Tibial nerve (tissue), 4 donors: Measurements from ENCODE around the gene TTLL8. TPM values are rescaled to one million over a fixed set of nuclear protein-coding genes. Genes with fewer than 3 reads are reported as not detected.
A peak's percentile ranks its signal among the peaks of the same experiment; 100 is the strongest.

Experiments
- DNase-seq, 2 donors: peaks; one replicate each; pipeline ENCODE4 v3.0.0-alpha.2; 2019; ENCODE audit warnings: low spot score in 2 of 2
- H3K27ac ChIP-seq, 4 donors: fragments of 200-600 bp; sonication (generic) in 3 of 4; one replicate each; pipeline ENCODE4 v1.5.1; 2017 to 2019; ENCODE audit warnings: mild to moderate bottlenecking in 1 of 4
- H3K27me3 ChIP-seq, 2 donors: fragments of 200-600 bp; sonication (generic) in 1 of 2; one replicate each; pipeline versions ENCODE4 v1.5.1 to v1.6.0; 2017 to 2019
- H3K36me3 ChIP-seq, 3 donors: fragments of 200-600 bp; sonication (generic); one replicate each; pipeline ENCODE4 v1.5.1; 2018 to 2019
- H3K4me1 ChIP-seq, 4 donors: fragments of 200-600 bp; sonication (generic) in 3 of 4; one replicate each; pipeline ENCODE4 v1.5.1; 2017 to 2019
- H3K4me3 ChIP-seq, 4 donors: fragments of 200-600 bp; sonication (generic) in 3 of 4; one replicate each; pipeline ENCODE4 v1.5.1; 2017 to 2019; ENCODE audit warnings: mild to moderate bottlenecking in 1 of 4, moderate library complexity in 1 of 4
- H3K9me3 ChIP-seq, 4 donors: fragments of 200-600 bp; sonication (generic) in 3 of 4; one replicate each; pipeline ENCODE4 v1.5.1; 2017 to 2019
- CTCF ChIP-seq, 5 experiments: fragments of 200-600 bp in 3 of 5; fragments of 450-650 bp in 2 of 5; sonication (generic) in 3 of 5; IDR thresholded peaks; one replicate each; pipeline ENCODE4 v1.5.1; 2016 to 2019; ENCODE audit warnings: antibody characterized with exemption in 5 of 5, mild to moderate bottlenecking in 3 of 5, moderate library complexity in 2 of 5
- EP300 ChIP-seq, 2 donors: sonication (generic); formaldehyde crosslinking; IDR thresholded peaks; one replicate each; pipeline ENCODE4 v1.6.1; 2017; ENCODE audit warnings: antibody characterized with exemption in 2 of 2, mild to moderate bottlenecking in 1 of 2
- POLR2A ChIP-seq, 2 donors: fragments of 450-650 bp; IDR thresholded peaks; one replicate each; pipeline ENCODE4 v1.6.1; 2017; ENCODE audit warnings: antibody characterized with exemption in 2 of 2, mild to moderate bottlenecking in 2 of 2, moderate library complexity in 2 of 2
- WGBS, 2 donors: methylation state at CpG; one replicate each; pipeline ENCODE4 v1.1.5; 2018; 5-methylcytosine and 5-hydroxymethylcytosine counted together
- total RNA-seq, 4 donors: library from RNA; depleted of rRNA; stranded (reverse); fragments of >200 nt; gene quantifications; one replicate each; pipeline ENCODE4 v1.1.0, GENCODE V29; 2016

The TTLL8 gene
- total RNA-seq, 4 donors from 2014 or later = not detected

GRCh38 chr22:50086526-50086925, 28.4 kb upstream of the TTLL8 start:
- no peaks in the 10 kb centered on the region for H3K36me3 ChIP-seq
- H3K4me3 ChIP-seq = no peak overlapping the region
- 43 to 47% methylated on average over 5 of the region's 5 CpGs for WGBS, 2 donors
- no peak overlapping the region for H3K27ac ChIP-seq
- peak in 1 of 2 donors; percentile 6 for DNase-seq
- no peak for TF ChIP-seq POLR2A (IDR thresholded peaks at IDR 0.05)
- TF ChIP-seq CTCF (IDR thresholded peaks at IDR 0.05) = no peak
- no peak for TF ChIP-seq EP300 (IDR thresholded peaks at IDR 0.05)
- peaks cover 0 to 9% (median 2%) of the 10 kb centered on the region in 4 donors for H3K4me1 ChIP-seq
- H3K9me3 ChIP-seq = peaks cover 0 to 10% (median 0%) of the 10 kb centered on the region in 4 donors
- peaks cover 0 to 52% of the 10 kb centered on the region in 2 donors for H3K27me3 ChIP-seq

- TF ChIP-seq POLR2A (IDR thresholded peaks at IDR 0.05) (no peak), EP300 (IDR thresholded peaks at IDR 0.05) (no peak), CTCF (IDR thresholded peaks at IDR 0.05) (no peak)
- no peaks in the 10 kb centered on the region for H3K36me3 ChIP-seq
- peaks cover 0 to 50% of the 10 kb centered on the region in 2 donors for H3K27me3 ChIP-seq
- no peak for DNase-seq
- no peak within 1 kb of the TSS for H3K27ac ChIP-seq
- H3K9me3 ChIP-seq = peaks cover 0 to 9% (median 0%) of the 10 kb centered on the region in 4 donors
- 21 to 44% methylated on average over 29 of the region's 29 CpGs for WGBS, 2 donors
- peak within 1 kb of the TSS in 1 of 4 donors; percentile 23 for H3K4me3 ChIP-seq
- peaks cover 0 to 9% (median 2%) of the 10 kb centered on the region in 4 donors for H3K4me1 ChIP-seq
These were observed 27.3 kb upstream of the TTLL8 start, which contains the start of gene MLC1 for GRCh38 chr22:50085211-50085972. Gene MLC1 (minus strand): TSS chr22:50085426. CDS start chr22:50084902, 524 bp downstream.

GRCh38 chr22:50084614-50085021, 26.5 kb upstream of the TTLL8 start:
- Histone ChIP-seq H3K4me1 (peaks cover 0 to 9% (median 2%) of the 10 kb centered on the region in 4 donors), H3K4me3 (no peak overlapping the region), H3K27me3 (peaks cover 0 to 56% of the 10 kb centered on the region in 2 donors), H3K9me3 (peaks cover 0 to 1% (median 0%) of the 10 kb centered on the region in 4 donors), H3K27ac (no peak overlapping the region), H3K36me3 (no peaks in the 10 kb centered on the region)
- WGBS, 2 donors = 42 to 46% methylated on average over 16 of the region's 16 CpGs
- TF ChIP-seq CTCF (IDR thresholded peaks at IDR 0.05) (no peak), EP300 (IDR thresholded peaks at IDR 0.05) (no peak), POLR2A (IDR thresholded peaks at IDR 0.05) (no peak)
- DNase-seq = no peak

- Histone ChIP-seq H3K9me3 (no peaks in the 10 kb centered on the region), H3K27me3 (peaks cover 0 to 52% of the 10 kb centered on the region in 2 donors), H3K4me3 (no peak overlapping the region), H3K36me3 (no peaks in the 10 kb centered on the region), H3K27ac (no peak overlapping the region), H3K4me1 (peaks cover 0 to 9% (median 0%) of the 10 kb centered on the region in 4 donors)
- TF ChIP-seq CTCF (IDR thresholded peaks at IDR 0.05) = no peak
- TF ChIP-seq POLR2A (IDR thresholded peaks at IDR 0.05) = no peak
- TF ChIP-seq EP300 (IDR thresholded peaks at IDR 0.05) = no peak
- no peak for DNase-seq
- WGBS, 2 donors = 68 to 71% methylated on average over 9 to 10 of the region's 10 CpGs
These were observed 26.0 kb upstream of the TTLL8 start for GRCh38 chr22:50084080-50084477.

GRCh38 chr22:50083462-50084079, 25.5 kb upstream of the TTLL8 start:
- Histone ChIP-seq H3K27ac (no peak overlapping the region), H3K9me3 (no peaks in the 10 kb centered on the region), H3K27me3 (peaks cover 0 to 47% of the 10 kb centered on the region in 2 donors), H3K36me3 (no peaks in the 10 kb centered on the region), H3K4me3 (no peak overlapping the region), H3K4me1 (peaks cover 0 to 9% (median 0%) of the 10 kb centered on the region in 4 donors)
- WGBS, 2 donors = 68 to 77% methylated on average over 9 to 18 of the region's 18 CpGs
- TF ChIP-seq POLR2A (IDR thresholded peaks at IDR 0.05) (no peak), CTCF (IDR thresholded peaks at IDR 0.05) (no peak), EP300 (IDR thresholded peaks at IDR 0.05) (no peak)
- DNase-seq = no peak
